ENCODE data around the gene NTNG1. TPM values are rescaled to one million over a fixed set of nuclear protein-coding genes. Genes with fewer than 3 reads are reported as not detected.

Gene NTNG1
- total and polyA plus RNA-seq, 2 of the 4 experiments (the other 2 are of a cell fraction) = 1.2 to 2.3 TPM

- ChIA-PET POLR2A (ENCODE audit: unreplicated experiment) (no interaction called here), CTCF (no interaction called here)
- dilution Hi-C loops (cut with HindIII; ENCODE audit: low sequenced_read_pairs, unreplicated experiment) (no loop called here), in situ Hi-C loops (cut with MboI; ENCODE audit: low sequenced_read_pairs) (no loop called here), intact Hi-C loops (cut with micrococcal nuclease) (loop anchor here (5.0 kb wide), 1 partner anchor 303 kb away; no protein-coding TSS in a partner anchor)
- Histone ChIP-seq H3K56ac (ENCODE audit: extremely low read depth, insufficient read depth, low read length) (no peak overlapping the region), H4K91ac (ENCODE audit: insufficient read depth, low read depth, low read length) (no peak overlapping the region), H2BK20ac (ENCODE audit: low read depth, low read length) (no peak overlapping the region), H2AFZ (replicated peaks; ENCODE audit: low read length, poor library complexity) (no peak overlapping the region), H3K4me2 (ENCODE audit: low read depth, low read length) (no peak overlapping the region), H3K4me1 (ENCODE audit: control insufficient read depth, insufficient read depth, low read length) (no peaks in the 10 kb centered on the region), H2BK5ac (ENCODE audit: low read depth, low read length, poor library complexity, severe bottlenecking) (no peak overlapping the region), H3K27ac (ENCODE audit: insufficient read depth, low read length) (no peak overlapping the region), H3K4ac (ENCODE audit: low read depth, low read length) (no peak overlapping the region), H2BK15ac (ENCODE audit: low read depth, low read length) (no peak overlapping the region), H3K27me3 (ENCODE audit: control insufficient read depth, insufficient read depth, low read length) (no peaks in the 10 kb centered on the region), H3K23ac (ENCODE audit: low read depth, low read length) (no peak overlapping the region), H3K14ac (replicated peaks; ENCODE audit: low read depth, low read length) (no peak overlapping the region), H3K9ac (ENCODE audit: low read depth, low read length) (no peak overlapping the region), H4K5ac (ENCODE audit: low read depth, low read length) (no peak overlapping the region), H3K79me1 (ENCODE audit: low read depth in 1 of 2, low read length in 2 of 2) (no peaks in the 10 kb centered on the region), H4K8ac (ENCODE audit: low read depth in 2 of 2, low read length in 2 of 2) (no peak overlapping the region), H3K9me3 (ENCODE audit: control insufficient read depth, insufficient read depth, low read length) (no peaks in the 10 kb centered on the region), H4K20me1 (ENCODE audit: insufficient read depth, low read length) (no peaks in the 10 kb centered on the region), H2AK5ac (ENCODE audit: low read depth, low read length) (no peak overlapping the region), H3K18ac (ENCODE audit: low read depth, low read length) (no peak overlapping the region), H3K4me3 (ENCODE audit: insufficient read depth, low read depth, low read length) (no peak overlapping the region), H3K9me1 (ENCODE audit: insufficient read depth, low read length) (no peaks in the 10 kb centered on the region), H3K36me3 (ENCODE audit: control insufficient read depth, insufficient read depth, low read length) (no peaks in the 10 kb centered on the region), H2AK9ac (replicated peaks; ENCODE audit: low read depth, low read length, poor library complexity) (no peak overlapping the region), H2BK120ac (ENCODE audit: low read depth, low read length) (no peak overlapping the region)
- DNase-seq (peak; percentile 0), ATAC-seq (ENCODE audit: low read depth) (no peak)
- BruUV-seq (replicated peaks) = no TSS peak
- WGBS, 2 experiments (ENCODE audit: extremely low coverage in 2 of 2, insufficient read length in 1 of 2) = no CpG with 5 or more reads among the region's 1 CpG
- TF ChIP-seq NFE2L2 (IDR thresholded peaks at IDR 0.05; ENCODE audit: low read depth, low read length) = no peak
- TF ChIP-seq USF2 (IDR thresholded peaks at IDR 0.05; ENCODE audit: low read depth, low read length) = no peak
- TF ChIP-seq POLR2A (IDR thresholded peaks at IDR 0.05; ENCODE audit: low read depth, low read length) = no peak
- TF ChIP-seq CEBPB (IDR thresholded peaks at IDR 0.05; ENCODE audit: low read depth, low read length) = 0 out of 2 replicates have a peak, but pooled peaks have one; percentile 15
- no peak for TF ChIP-seq CHD1 (IDR thresholded peaks at IDR 0.05; ENCODE audit: low read depth, low read length)
- no peak for TF ChIP-seq BHLHE40 (IDR thresholded peaks at IDR 0.05; ENCODE audit: low read depth, low read length)
- TF ChIP-seq MXI1 (IDR thresholded peaks at IDR 0.05; ENCODE audit: borderline replicate concordance, low read depth, low read length) = no peak
- TF ChIP-seq MAFK (IDR thresholded peaks at IDR 0.05; ENCODE audit: low read depth, low read length) = no peak
These were observed 153.8 kb downstream of the NTNG1 start for GRCh38 chr1:107294686-107295085.

Measured in IMR-90 (cell line).